Uterus (tissue), 4 donors: Measurements from ENCODE around the gene DEPDC5. TPM values are rescaled to one million over a fixed set of nuclear protein-coding genes. Genes with fewer than 3 reads are reported as not detected.

Experiments used
- DNase-seq, 2 donors: peaks; one replicate each; pipeline ENCODE4 v3.0.0-alpha.2; 2019 to 2020
- H3K27ac ChIP-seq, 2 donors: fragments of 200-600 bp; sonication (generic); 1 replicate in 1 of 2; 2 replicates in 1 of 2; pipeline ENCODE4 v1.5.1; 2016 to 2018
- H3K27me3 ChIP-seq, 2 donors: fragments of 200-600 bp; sonication (generic); one replicate each; pipeline ENCODE4 v1.5.1; 2018 to 2019; ENCODE audit warnings: control low read depth in 1 of 2
- H3K36me3 ChIP-seq, 2 donors: fragments of 200-600 bp; sonication (generic); one replicate each; pipeline ENCODE4 v1.5.1; 2019; ENCODE audit warnings: control low read depth in 1 of 2
- H3K4me1 ChIP-seq, 2 donors: fragments of 200-600 bp; sonication (generic); one replicate each; pipeline ENCODE4 v1.5.1; 2018 to 2019; ENCODE audit warnings: control low read depth in 1 of 2
- H3K4me3 ChIP-seq, 2 donors: fragments of 200-600 bp; sonication (generic); 1 replicate in 1 of 2; 2 replicates in 1 of 2; pipeline ENCODE4 v1.5.1; 2018 to 2019; ENCODE audit warnings: mild to moderate bottlenecking in 1 of 2
- H3K9me3 ChIP-seq, 2 donors: fragments of 200-600 bp; sonication (generic); one replicate each; pipeline ENCODE4 v1.5.1; 2019; ENCODE audit warnings: control low read depth in 1 of 2
- POLR2A ChIP-seq, 2 donors: fragments of 450-650 bp; IDR thresholded peaks; one replicate each; pipeline ENCODE4 v1.6.1; 2016; ENCODE audit warnings: antibody characterized with exemption in 2 of 2, mild to moderate bottlenecking in 1 of 2, moderate library complexity in 1 of 2
- intact Hi-C: fragments of 100-400 bp; cut with DNase I; formaldehyde crosslinking; loops from one replicate; pipeline ENCODE4 v1.15.1; 2023; ENCODE audit warnings: low total_unique reads
- total RNA-seq, 4 donors: library from RNA; depleted of rRNA in 3 of 4; stranded (reverse); fragments of >200 nt in 3 of 4; gene quantifications; one replicate each; pipeline versions ENCODE4 v1.1.0 to v1.2.4, GENCODE V29; 2014 to 2023
- TF ChIP-seq, protein P1 (sequence below), 4 experiments: fragments of 200-600 bp in 2 of 4; fragments of 450-650 bp in 2 of 4; sonication (generic) in 2 of 4; IDR thresholded peaks; one replicate each; pipeline ENCODE4 v1.5.1; 2016 to 2019; ENCODE audit warnings: antibody characterized with exemption in 4 of 4, mild to moderate bottlenecking in 2 of 4, moderate library complexity in 1 of 4
- donor health status: DM: yes; HTN: yes; CAD: no.

DEPDC5 gene
- total RNA-seq, 4 donors from 2014 or later = 9.1 to 180 (median 37.2) TPM

DNA sequence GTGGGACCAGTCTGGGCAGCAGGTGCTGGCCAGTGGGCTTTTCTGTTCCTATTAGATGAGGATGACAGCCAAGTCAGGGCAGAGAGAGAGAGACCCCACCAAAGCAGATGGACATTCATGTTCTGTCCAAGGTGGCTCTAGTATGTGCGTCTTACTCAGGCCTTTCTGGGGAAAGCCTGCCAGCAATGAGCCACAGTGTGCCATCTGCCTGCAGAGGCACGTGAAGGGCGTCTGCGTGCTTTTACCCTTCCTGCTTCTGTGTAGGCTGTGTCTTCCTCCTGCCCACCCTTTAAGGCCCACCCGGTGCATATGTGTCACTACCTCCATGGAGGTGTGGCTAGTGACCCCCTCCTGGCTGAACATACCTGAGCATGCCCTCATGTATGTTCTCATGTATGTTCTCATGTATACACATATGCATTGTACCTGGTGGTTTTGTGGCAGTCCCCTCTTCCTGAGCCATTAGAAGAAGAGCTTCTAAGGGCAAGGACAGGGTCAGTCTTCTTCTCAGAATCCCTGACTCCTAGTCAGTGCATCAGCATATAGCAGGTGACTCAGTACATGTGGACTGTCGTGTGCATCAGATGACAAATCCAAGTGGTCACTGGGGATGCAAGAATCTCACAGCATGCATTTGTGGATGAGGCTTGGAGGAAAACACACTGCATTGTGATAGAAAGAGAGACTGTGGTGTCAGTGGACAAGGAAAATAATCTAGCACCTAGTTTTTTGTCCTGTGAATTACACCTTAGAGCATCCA lies 100.1 kb downstream of the DEPDC5 start:
- H3K4me3 ChIP-seq = no peak overlapping the region
- intact Hi-C loops = no loop called here
- DNase-seq = no peak
- no peak for TF ChIP-seq POLR2A (IDR thresholded peaks at IDR 0.05)
- TF ChIP-seq, protein P1, sequence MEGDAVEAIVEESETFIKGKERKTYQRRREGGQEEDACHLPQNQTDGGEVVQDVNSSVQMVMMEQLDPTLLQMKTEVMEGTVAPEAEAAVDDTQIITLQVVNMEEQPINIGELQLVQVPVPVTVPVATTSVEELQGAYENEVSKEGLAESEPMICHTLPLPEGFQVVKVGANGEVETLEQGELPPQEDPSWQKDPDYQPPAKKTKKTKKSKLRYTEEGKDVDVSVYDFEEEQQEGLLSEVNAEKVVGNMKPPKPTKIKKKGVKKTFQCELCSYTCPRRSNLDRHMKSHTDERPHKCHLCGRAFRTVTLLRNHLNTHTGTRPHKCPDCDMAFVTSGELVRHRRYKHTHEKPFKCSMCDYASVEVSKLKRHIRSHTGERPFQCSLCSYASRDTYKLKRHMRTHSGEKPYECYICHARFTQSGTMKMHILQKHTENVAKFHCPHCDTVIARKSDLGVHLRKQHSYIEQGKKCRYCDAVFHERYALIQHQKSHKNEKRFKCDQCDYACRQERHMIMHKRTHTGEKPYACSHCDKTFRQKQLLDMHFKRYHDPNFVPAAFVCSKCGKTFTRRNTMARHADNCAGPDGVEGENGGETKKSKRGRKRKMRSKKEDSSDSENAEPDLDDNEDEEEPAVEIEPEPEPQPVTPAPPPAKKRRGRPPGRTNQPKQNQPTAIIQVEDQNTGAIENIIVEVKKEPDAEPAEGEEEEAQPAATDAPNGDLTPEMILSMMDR (IDR thresholded peaks at IDR 0.05) = no peak
- no peaks in the 10 kb centered on the region for H3K4me1 ChIP-seq
- H3K27ac ChIP-seq = no peak overlapping the region
- no peaks in the 10 kb centered on the region for H3K27me3 ChIP-seq
- H3K9me3 ChIP-seq = no peaks in the 10 kb centered on the region
- no peaks in the 10 kb centered on the region for H3K36me3 ChIP-seq

DNA sequence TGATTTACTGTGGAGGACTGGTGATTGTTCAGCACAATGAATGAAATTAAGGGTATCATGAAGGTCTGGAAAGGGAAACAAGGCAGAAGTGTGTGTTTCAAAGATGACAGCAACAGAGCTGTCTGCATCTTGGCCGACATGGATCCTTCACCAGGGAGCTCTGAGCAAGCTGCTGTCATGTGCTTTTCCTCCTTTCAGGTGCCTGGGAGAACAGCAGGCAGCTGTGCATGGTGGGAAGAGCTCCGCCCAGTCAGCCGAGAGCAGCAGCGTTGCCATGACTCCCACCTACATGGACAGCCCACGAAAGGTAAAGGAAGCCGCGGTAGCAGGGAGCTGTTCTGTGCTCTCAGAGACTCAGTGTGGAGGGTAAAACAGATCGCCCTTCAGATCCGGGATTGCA lies 103.4 kb downstream of the DEPDC5 start:
- Histone ChIP-seq H3K9me3 (no peaks in the 10 kb centered on the region), H3K27me3 (no peaks in the 10 kb centered on the region), H3K36me3 (no peaks in the 10 kb centered on the region), H3K4me1 (no peaks in the 10 kb centered on the region), H3K4me3 (no peak overlapping the region), H3K27ac (no peak overlapping the region)
- DNase-seq = no peak
- no peak for TF ChIP-seq POLR2A (IDR thresholded peaks at IDR 0.05)
- TF ChIP-seq, protein P1 (IDR thresholded peaks at IDR 0.05) = no peak
- intact Hi-C loops = no loop called here

DNA sequence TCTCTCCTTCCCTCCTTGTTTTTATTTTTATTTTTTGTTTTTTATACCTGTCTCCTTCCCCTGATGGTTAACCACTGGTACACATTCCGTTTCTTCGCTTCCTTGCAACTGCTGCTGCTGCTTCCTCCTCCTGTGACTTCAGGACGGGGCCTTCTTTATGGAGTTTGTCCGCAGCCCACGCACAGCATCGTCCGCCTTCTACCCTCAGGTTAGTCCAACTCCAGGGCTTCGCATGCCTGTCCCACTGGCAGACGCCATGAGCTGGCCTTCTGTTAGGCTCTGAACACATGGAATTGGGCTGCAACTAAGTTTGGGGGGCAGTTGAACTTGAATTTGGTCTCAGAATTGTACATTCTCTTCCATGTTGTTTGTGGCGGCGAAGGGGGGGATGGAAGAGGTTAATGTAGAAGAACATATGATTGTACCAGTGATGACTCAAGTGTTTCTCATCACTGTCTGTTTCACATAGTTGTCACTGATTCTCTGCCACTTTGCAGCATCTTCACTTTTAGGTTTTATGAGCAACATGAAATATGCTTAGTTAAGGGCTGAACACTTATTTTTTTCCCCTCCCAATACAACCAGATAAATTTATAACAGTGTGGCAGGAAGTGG lies 107.5 kb downstream of the DEPDC5 start:
- no peak for DNase-seq
- Histone ChIP-seq H3K27me3 (no peaks in the 10 kb centered on the region), H3K9me3 (no peaks in the 10 kb centered on the region), H3K27ac (no peak overlapping the region), H3K36me3 (no peaks in the 10 kb centered on the region), H3K4me3 (no peak overlapping the region), H3K4me1 (no peaks in the 10 kb centered on the region)
- intact Hi-C loops = no loop called here
- TF ChIP-seq, protein P1 (IDR thresholded peaks at IDR 0.05) = no peak
- TF ChIP-seq POLR2A (IDR thresholded peaks at IDR 0.05) = no peak

DNA sequence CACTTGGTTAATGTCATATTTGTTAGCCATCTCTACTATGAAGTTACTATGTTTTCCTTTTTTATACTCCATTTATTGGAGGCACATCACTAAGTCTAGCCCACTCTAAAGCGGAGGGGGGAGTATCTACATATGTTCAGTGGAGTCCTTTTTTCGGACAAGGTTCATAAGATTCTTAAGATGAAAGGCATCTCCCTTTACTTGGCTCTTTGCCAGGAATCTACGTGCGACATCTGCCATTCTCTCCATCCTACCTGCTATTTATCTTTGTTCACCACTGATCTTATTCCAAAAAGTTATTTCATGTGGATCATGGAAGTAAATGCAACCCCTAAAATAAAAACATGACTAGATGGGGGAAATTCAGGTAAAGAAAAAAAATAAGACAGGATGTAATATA lies 113.1 kb downstream of the DEPDC5 start:
- Histone ChIP-seq H3K9me3 (no peaks in the 10 kb centered on the region), H3K36me3 (no peaks in the 10 kb centered on the region), H3K4me3 (no peak overlapping the region), H3K4me1 (no peaks in the 10 kb centered on the region), H3K27me3 (no peaks in the 10 kb centered on the region), H3K27ac (no peak overlapping the region)
- DNase-seq = no peak
- TF ChIP-seq POLR2A (IDR thresholded peaks at IDR 0.05) = no peak
- intact Hi-C loops = no loop called here

DNA sequence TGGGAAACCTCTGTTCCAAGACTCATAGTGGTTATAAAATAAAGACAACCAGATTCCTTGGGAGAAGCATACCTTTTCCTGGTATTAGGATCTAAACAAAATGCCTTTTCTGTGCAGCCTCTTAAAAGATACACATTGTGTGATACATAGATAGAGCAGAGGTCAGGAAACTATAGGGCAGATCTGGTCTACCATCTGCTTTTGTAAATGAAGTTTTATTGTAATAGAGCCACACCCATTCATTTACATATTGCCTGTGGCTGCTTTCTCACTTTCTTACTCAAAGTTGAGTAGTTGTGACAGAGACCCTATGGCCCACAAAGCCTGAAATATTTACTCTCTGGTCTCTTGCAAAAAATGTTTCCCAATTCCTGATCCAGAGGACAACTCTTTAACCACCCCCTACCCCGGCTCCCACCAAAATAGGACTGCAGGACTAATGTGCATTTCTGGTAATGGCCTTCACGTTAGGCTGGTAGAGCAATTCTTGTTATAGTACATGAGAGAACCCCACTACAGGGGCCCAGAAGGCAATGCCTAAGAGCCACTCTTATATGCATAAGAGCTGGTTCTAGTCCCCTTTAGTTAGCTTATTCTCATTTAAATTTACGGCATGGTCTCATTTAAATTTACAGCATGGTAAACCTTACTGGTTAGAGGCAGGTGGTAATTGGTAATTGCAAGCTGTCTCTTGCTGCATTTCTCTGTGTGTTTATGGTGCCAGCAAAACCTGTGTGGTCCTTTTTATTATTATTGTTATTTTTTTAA lies 113.8 kb downstream of the DEPDC5 start:
- H3K27me3 ChIP-seq = no peaks in the 10 kb centered on the region
- intact Hi-C loops = no loop called here
- TF ChIP-seq POLR2A (IDR thresholded peaks at IDR 0.05) = no peak
- TF ChIP-seq, protein P1 (IDR thresholded peaks at IDR 0.05) = no peak
- H3K9me3 ChIP-seq = no peaks in the 10 kb centered on the region
- no peak overlapping the region for H3K4me3 ChIP-seq
- no peaks in the 10 kb centered on the region for H3K4me1 ChIP-seq
- H3K27ac ChIP-seq = no peak overlapping the region
- no peak for DNase-seq
- H3K36me3 ChIP-seq = no peaks in the 10 kb centered on the region
